Placental pericyte (primary cell): Measurements from ENCODE around the gene RARS1. TPM values are rescaled to one million over a fixed set of nuclear protein-coding genes. Genes with fewer than 3 reads are reported as not detected.

ENCODE experiments used
- small RNA-seq: library from RNA; depleted of rRNA; stranded (forward); fragments of <200 nt; gene quantifications from one replicate; pipeline ENCODE3, GENCODE V24; 2012; ENCODE audit warnings: low replicate concordance
- total RNA-seq: library from RNA; depleted of rRNA; stranded (reverse); fragments of >200 nt; gene quantifications from 2 replicates; pipeline ENCODE4 v1.2.3, GENCODE V29; 2012

RARS1 gene
- 146 and 180 TPM in 2 replicates for total RNA-seq

GRCh38 chr5:168486136-168486879 lies at the start of gene RARS1:
TSS of gene RARS1 (plus strand) at chr5:168486471. CDS start at chr5:168486499, 28 bp downstream.

GRCh38 chr5:168528521-168529373 lies 42.5 kb downstream of the RARS1 start, which contains the start of gene FBLL1:
TSS of gene FBLL1 (plus strand) at chr5:168529305. CDS start at chr5:168529505, 200 bp downstream.

Small RNA genes within 50 kb of the gene (small RNA-seq; reads per million reads assigned to genes)
- 50.1 reads per million, percentile 98 among the genes with 10 or more reads in this experiment for gene MIR103A1

Other genes starting within 250 kb of the RARS1 start
- 2.2 and 4.7 TPM in 2 replicates for gene WWC1, start 194.8 kb upstream of the RARS1 start, total RNA-seq
- gene FBLL1, start 42.8 kb downstream of the RARS1 start, total RNA-seq: 0.29 and 0.66 TPM in 2 replicates
- gene PANK3, start 92.9 kb downstream of the RARS1 start, total RNA-seq: 30.4 and 49.4 TPM in 2 replicates